GM18951 (cell line): ENCODE measurements around the gene FRS3.

Experiments
- POLR2A ChIP-seq: IDR thresholded peaks from 4 replicates; pipeline ENCODE4 v1.6.1; 2011; ENCODE audit warnings: mild to moderate bottlenecking; ENCODE audit not compliant: insufficient read length, insufficient read depth; ENCODE audit errors: extremely low read depth
- in situ Hi-C: fragments of 300-500 bp; cut with MboI; formaldehyde crosslinking; loops from one replicate; pipeline ENCODE4 v1.12.0; 2022; ENCODE audit warnings: low sequenced_read_pairs, mixed read lengths, inconsistent platforms; ENCODE audit not compliant: unreplicated experiment

FRS3 gene

GRCh38 chr6:41756354-41756753, 23.3 kb downstream of the FRS3 start:
- in situ Hi-C loops, result no loop called here

GRCh38 chr6:41755895-41756294, 23.8 kb downstream of the FRS3 start:
- in situ Hi-C loops, result no loop called here

More at GRCh38 chr6:41756354-41756753, 23.3 kb downstream of the FRS3 start:
- no peak for TF ChIP-seq POLR2A

GRCh38 chr6:41750374-41750773, 29.3 kb downstream of the FRS3 start:
- TF ChIP-seq POLR2A, result no peak
- in situ Hi-C loops, result no loop called here

More at GRCh38 chr6:41755895-41756294, 23.8 kb downstream of the FRS3 start:
- no peak for TF ChIP-seq POLR2A

- in situ Hi-C loops, result no loop called here
- TF ChIP-seq POLR2A, result no peak
Measured at GRCh38 chr6:41748542-41748941, 31.2 kb downstream of the FRS3 start.

- in situ Hi-C loops, result no loop called here
- TF ChIP-seq POLR2A, result no peak
Measured at GRCh38 chr6:41748102-41748477, 31.6 kb downstream of the FRS3 start.

GRCh38 chr6:41747256-41748101, 32.2 kb downstream of the FRS3 start, which contains the start of gene PGC:
Gene PGC, minus strand, starts transcription at chr6:41747397. Its CDS starts 63 bp downstream, at chr6:41747334.
- TF ChIP-seq POLR2A, result no peak

GRCh38 chr6:41746107-41746506, 33.6 kb downstream of the FRS3 start:
- in situ Hi-C loops, result no loop called here

More at GRCh38 chr6:41747256-41748101, 32.2 kb downstream of the FRS3 start, which contains the start of gene PGC:
- in situ Hi-C loops, result no loop called here

GRCh38 chr6:41744236-41744787, 35.4 kb downstream of the FRS3 start:
- in situ Hi-C loops, result no loop called here
- no peak for TF ChIP-seq POLR2A

More at GRCh38 chr6:41746107-41746506, 33.6 kb downstream of the FRS3 start:
- no peak for TF ChIP-seq POLR2A

- in situ Hi-C loops, result no loop called here
- no peak for TF ChIP-seq POLR2A
Measured at GRCh38 chr6:41743406-41744235, 36.1 kb downstream of the FRS3 start.

GRCh38 chr6:41741625-41742490, 37.8 kb downstream of the FRS3 start:
- in situ Hi-C loops, result no loop called here
- no peak for TF ChIP-seq POLR2A

GRCh38 chr6:41740366-41741162, 39.1 kb downstream of the FRS3 start:
- in situ Hi-C loops, result no loop called here
- TF ChIP-seq POLR2A, result no peak

GRCh38 chr6:41739041-41739440, 40.7 kb downstream of the FRS3 start:
- no peak for TF ChIP-seq POLR2A
- in situ Hi-C loops, result no loop called here
